ENCODE results near the gene IKBIP.
"Not testable (repeated sequence)": the region's sequence is repeated elsewhere in the genome, so short reads cannot be mapped to it uniquely, and the experiment has no call there.

IKBIP gene, protein sequence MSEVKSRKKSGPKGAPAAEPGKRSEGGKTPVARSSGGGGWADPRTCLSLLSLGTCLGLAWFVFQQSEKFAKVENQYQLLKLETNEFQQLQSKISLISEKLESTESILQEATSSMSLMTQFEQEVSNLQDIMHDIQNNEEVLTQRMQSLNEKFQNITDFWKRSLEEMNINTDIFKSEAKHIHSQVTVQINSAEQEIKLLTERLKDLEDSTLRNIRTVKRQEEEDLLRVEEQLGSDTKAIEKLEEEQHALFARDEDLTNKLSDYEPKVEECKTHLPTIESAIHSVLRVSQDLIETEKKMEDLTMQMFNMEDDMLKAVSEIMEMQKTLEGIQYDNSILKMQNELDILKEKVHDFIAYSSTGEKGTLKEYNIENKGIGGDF

DNA sequence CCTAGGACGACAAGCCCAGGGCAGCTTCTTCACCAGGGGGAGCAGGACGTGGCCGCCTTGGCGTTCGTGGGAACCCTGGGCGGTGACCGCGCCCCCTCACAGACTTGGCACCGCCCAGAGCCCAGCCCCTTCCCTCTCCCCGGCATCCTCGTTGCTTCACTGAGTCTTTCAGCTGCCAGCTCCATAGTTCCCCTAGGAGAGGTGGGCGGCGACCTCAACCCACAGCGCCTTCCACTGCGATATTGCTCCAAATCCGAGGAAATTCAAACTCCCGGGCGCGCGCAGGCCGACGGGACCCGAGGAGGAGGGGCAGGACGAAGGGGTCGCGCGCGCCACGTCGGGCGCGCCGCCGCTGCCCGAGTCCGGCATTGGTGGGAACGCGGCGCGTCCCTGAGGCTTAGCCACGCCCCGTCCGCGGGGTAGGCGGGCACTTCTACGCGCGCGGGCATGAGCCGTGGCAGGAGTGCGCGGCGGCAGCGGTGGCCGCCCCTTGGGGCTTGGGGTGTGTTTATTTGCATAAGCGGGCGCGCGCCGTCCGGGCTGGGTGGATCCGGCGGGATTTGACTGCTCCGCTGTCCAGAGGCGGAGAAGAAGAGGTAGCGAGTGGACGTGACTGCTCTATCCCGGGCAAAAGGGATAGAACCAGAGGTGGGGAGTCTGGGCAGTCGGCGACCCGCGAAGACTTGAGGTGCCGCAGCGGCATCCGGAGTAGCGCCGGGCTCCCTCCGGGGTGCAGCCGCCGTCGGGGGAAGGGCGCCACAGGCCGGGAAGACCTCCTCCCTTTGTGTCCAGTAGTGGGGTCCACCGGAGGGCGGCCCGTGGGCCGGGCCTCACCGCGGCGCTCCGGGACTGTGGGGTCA lies at the start of gene IKBIP, which contains the start of gene APAF1:
TSS of gene IKBIP (minus strand) at position 77 of the 860 bp plus-strand sequence. CDS start 87 bp downstream, outside the sequence.
TSS of gene APAF1 (plus strand) at position 579 of the 860 bp plus-strand sequence. CDS start 3,070 bp downstream, outside the sequence.
- DNase-seq (ENCODE audit: low spot score) = peak; percentile 93

DNA sequence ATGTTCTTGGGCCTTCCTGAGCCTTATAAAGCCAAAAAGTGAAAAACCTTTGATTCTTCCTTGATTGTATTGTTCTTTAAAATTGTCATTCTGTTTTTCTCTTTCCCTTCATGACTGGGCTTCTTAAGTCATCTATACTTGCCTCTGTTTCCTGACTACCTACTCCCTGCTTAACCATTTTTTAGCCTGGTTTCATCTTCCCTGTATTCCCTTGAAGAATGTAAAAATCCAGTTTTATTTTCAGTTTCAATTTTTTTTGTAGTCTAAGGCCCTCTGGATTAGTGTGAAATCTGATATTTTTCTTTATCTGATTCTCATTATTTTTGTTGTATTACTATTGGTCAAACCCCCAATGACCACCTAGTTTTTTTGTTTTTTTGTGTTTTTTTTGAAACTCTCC lies 46.8 kb upstream of the IKBIP start:
- DNase-seq (ENCODE audit: low spot score) = no peak

DNA sequence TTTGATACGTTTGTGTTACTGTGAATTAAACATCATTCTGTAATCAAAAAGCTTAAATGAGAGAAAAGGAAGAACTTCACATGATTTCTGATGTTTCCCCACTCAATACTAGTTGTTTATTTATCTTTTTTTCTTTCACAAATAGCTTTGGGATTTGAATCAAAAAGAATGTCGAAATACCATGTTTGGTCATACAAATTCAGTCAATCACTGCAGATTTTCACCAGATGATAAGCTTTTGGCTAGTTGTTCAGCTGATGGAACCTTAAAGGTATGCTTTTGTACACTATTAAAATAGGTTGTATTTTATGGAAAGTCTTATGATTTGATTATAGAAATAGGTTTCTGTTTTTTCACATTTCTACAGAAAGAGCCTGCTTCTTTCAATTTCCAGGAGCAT lies 42.0 kb upstream of the IKBIP start:
- no peak for DNase-seq (ENCODE audit: low spot score)

DNA sequence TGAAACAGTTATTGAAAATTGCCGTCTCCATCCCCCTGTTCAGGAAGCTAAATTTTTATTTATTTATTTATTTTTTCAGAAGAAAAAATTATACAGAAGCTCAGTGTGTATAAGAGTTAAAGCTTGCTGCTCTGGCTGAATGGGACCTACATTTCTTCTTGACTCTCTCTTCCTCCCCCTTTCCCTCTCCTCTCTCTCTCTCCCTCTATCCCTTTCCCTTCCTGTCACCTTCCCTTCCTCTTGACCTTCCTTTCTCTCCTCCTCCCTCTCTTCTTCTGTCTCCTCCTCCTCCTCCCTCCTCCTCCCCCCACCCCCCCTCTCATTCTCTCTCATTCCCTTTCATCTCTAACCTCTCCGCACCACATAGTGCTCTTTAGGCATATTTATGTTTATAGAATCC lies 39.6 kb upstream of the IKBIP start:
- no peak for DNase-seq (ENCODE audit: low spot score)

DNA sequence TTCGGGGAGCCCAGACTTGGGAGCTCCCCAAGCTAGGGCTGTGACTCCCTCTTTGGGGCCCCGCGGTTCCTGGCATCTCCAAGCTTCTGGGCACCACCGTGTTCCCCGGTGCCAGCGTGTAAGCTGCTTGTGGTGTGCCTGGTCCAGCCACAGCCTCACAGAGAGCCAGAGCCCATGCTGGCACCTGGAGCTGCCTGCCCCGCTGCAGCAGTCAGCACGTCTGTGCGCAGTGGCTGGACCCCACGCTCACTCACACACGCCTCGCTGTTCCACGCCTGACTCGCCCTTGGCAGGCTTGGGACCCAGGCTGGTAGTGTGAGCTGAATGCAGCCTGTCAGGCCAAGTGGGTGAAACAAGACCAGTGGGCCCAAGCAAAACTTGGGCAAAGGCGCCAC lies 35.0 kb upstream of the IKBIP start:
- DNase-seq (ENCODE audit: low spot score) = no peak

DNA sequence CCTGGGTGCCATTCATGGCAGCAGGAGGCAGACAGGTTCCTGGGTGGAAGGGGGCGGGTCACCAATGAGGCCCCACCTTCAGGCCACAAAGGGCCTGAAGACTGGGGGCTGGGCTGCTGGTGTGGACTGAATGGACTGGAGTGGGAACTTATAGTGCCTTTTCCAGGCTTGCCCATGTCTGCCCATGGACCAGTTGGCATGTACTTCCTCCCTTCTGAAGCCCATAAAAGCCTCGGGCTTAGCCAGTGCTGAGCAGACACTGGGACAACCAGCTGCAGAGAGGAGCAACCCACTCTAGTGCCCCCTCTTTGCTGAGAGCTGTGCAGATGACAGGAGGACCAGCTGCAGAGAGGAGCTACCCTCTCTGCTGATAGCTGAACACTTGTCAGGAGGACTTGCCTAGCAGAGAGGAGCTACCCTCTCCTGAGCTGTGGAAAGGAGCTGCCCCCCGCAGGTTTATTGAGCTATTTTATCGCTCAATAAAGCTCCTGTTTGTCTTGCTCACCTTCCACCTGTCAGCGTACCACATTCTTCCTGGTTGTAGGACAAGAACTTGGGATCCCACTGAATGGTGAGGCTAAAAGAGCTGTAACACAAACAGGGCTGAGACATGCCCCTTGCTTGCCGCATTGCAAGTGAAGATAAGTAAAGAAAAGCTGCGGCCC lies 34.5 kb upstream of the IKBIP start:
- no peak for DNase-seq (ENCODE audit: low spot score)

DNA sequence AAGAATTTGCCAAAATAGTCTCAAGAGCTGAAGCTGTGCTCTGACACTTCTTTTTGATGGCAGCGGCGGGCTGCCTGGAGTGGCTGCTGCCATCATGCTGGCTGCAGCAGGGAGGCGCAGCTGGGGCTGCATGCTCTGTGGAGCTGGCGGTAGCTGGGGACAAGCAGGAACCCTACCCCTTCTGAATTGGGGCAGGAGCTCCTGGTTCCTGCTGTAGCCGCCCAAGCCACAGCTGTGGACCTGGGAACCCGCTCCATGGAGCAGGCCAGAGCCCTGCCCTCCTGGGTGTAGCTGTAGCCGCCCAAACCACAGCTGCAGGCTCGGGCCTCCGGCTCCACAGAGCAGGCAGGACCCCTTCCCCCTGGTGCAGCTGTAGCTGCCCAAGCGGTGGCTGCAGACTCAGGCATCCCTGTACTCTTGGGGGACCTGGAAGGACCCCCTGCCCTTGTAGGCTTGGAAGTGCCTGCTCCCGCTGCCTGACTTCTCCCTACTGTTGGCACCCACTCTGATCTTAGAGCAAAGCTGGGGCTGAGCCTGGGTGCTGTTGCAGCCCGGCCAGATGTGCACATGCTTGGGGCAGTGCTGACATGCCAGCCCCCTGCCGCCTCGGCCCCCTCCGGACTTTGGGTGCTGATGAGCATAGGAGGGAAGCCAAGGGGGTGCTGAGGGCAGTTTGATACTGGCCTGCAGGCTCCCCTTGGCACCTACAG lies 33.8 kb upstream of the IKBIP start:
- no peak for DNase-seq (ENCODE audit: low spot score)

DNA sequence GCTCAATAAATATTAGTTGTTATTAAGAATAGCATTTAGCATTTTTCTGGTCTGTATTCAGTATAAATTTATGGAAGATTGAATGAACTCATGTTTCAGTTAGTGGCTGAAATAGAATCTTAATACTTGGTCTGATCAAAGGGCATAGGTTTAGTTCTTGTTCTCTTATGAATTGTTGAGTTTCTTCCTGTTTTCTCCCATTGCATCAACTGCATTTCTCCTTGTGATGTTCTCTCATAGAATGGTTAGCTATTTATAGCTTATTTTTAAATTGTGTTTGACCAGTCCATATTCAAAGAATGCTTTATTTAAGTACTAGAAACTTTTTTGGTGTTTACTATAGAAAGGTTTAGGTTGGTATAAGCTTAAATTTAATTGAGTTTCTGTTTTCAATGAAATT lies 30.3 kb upstream of the IKBIP start:
- no peak for DNase-seq (ENCODE audit: low spot score)

DNA sequence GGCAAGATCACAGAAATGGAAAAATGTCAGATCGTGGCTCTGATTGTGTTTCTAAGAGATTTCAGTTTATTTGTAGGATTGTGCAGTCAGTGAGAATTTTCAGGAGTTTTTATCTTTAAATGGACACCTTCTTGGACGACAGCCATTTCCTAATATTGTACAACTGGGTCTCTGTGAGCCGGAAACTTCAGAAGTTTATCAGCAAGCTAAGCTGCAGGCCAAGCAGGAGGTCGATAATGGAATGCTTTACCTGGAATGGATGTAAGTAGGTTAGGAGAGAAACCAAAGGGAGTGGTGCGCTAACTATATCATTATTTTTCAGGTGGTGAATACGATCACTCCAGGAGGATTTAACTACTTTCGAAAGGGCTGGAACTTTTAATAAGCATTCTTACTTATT lies 26.9 kb upstream of the IKBIP start:
- DNase-seq (ENCODE audit: low spot score) = no peak

DNA sequence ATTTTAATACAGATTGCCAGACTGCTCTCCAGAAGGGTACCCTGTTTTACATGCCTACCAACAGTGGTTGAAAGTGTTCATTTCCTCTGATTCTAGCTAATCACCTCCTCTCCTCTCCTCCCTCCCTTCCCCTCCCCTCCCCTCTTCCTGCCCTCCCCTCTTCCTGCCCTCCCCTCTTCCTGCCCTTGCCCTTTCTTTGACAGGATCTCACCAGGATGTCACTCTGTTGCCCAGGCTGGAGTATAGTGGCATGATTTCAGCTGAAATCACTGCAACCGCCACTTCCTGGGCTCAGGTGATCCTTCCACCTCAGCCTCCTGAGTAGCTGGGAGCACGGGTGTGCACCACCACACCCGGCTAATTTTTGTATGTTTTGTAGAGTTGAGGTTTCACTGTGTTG lies 25.2 kb upstream of the IKBIP start:
- DNase-seq (ENCODE audit: low spot score) = no peak

DNA sequence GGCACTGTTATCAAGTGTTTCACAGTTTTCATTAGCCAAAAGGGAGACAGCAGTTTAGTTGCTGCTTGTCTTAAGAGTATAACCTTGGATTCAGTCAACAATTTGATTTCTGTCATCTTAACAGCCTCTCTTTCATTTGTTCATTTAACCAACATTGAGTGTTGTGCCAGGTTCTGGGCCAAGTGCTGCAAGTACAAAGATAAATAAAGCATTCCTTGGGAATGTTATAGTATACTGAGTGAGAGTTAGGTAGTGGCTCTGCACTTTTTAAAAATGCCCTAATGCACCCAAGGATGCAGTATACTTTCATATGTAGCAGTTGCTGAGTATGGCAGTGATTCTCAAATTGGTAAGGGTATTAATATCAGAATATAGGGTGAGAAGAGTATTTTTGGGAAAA lies 15.9 kb upstream of the IKBIP start:
- DNase-seq (ENCODE audit: low spot score) = no peak

DNA sequence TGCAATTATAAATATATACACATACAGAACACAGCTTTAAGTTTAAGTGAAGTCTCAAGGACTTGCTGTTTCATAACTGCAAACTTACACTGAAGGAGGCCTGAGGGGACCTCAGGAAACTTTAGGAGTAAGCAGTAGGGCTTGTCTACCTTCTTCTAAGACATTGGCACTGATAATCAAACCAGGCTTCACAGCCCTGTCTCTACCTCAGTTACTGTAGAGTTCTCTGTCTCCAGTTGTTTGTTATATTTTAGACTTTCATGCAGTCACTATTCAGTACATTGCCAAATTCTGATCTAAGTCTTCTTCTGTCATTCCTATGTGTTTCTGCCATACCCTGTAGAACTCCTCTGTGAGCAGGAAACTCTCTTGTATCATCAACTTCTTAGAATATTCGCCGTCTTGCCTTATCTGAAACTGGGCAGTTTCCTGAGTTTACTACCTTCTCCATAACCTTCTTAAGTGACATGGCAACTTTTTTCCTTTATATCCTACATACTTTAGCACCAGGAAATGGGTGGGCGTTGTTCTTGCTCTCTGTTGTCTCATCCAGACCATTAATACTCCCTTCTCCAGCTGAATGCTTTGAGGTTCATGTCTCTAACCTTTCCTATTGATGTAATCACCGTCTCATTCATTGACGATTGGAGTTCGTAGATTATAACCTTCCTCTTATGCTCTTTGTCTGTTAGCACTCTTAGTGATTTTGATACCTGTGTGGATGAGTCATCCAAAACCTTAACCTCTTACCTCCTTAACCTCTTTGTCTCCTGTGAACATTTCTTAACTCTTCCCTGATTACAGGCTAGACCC lies 11.9 kb upstream of the IKBIP start:
- no peak for DNase-seq (ENCODE audit: low spot score)

DNA sequence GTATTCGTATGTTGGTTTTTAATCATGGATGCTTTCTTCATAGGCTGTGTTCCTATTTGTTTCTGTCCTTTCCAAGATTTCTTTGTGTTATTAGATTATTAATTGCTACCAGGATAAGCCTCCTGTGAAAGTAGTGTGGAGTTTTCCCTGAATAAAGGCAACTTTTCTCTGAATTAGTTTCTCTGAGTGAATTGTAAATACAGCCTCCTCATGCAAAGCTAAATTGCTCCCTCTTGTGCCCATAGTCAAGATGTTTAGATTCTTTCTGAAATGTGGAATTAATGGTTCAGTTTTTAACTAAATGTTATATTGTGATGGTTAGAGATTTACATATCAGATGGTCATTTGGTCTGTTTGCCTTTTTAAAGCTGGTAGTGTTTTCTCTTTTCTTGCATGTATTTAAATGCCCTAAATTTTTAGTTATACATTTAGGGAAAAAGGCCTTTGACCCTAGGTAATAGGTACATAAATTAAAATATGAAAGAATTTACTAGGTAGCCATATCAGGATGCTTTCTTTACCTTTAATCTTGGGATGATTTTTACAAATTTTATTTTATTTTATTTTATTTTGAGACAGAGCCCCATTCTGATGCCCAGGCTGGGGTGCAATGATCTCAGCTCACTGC lies 9.4 kb upstream of the IKBIP start:
- DNase-seq (ENCODE audit: low spot score) = peak; percentile 40

DNA sequence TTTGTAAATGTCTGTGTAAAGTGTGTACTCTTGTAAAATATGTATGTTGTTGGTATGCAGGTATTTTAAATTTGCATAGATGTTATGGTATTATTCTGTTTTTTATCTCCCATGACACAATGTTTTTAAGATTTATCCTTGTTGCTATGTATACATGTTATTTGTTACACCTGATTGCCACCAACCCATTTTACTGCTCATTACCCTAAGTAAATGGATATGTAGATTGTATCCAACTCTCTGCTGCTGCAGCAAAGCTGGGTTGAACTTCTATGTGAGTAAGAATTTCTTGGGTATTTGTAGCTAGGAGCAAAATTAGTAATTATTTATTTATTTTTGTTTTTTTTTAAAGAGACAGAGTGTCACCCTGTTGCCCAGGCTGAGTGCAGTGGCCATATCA lies 6.7 kb upstream of the IKBIP start:
- no peak for DNase-seq (ENCODE audit: low spot score)

DNA sequence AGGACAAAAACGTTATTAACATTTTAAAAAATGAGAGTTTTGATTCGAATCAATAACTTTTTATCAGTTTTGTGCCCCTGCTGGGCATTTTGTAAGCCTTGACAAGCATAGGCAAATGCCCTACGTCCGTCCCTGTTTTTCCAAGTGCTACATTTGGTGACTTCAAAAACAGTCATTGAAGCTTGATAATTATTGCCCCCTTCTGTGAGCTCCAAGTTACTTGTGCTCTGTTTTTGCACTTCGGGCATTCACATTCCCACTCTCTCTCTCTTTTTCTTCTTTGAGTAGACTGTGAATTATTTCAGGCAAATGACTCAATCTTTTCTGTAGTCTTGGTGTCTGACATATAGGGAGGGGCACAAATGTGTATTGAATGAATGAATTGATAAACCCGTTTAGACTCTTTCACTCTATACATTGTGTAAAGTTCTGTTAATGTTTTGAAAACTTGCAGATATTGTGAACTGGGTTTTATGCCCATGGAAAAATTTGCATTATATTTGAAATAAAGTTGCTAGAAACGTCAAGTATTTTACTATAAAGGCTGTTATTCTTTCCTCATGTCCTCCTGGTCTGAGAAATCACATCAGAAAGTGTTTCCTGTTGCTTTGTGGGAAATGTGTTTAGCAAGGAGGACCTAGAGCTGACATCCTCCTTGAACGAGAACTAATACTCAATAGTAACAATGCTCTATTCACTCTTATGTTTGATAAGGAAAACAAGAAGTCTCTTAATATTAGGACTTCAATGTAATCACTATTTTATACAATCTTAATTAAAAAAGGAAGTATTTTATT lies 1.9 kb upstream of the IKBIP start:
- no peak for DNase-seq (ENCODE audit: low spot score)

DNA sequence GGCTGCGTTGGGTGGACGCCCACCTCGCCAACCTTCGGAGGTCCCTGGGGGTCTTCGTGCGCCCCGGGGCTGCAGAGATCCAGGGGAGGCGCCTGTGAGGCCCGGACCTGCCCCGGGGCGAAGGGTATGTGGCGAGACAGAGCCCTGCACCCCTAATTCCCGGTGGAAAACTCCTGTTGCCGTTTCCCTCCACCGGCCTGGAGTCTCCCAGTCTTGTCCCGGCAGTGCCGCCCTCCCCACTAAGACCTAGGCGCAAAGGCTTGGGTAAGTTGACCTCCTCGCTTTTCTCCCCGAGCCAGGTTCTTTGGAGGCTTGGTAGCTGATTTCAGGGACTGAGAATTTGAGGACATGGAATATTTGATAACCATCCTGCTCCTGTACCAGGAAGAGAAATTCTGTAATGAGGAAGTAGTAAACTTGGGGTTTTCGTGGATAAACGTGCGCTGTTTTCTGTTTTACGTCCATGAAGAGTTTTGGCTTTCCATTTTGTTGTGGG lies 1.0 kb upstream of the IKBIP start:
- DNase-seq (ENCODE audit: low spot score) = no peak

DNA sequence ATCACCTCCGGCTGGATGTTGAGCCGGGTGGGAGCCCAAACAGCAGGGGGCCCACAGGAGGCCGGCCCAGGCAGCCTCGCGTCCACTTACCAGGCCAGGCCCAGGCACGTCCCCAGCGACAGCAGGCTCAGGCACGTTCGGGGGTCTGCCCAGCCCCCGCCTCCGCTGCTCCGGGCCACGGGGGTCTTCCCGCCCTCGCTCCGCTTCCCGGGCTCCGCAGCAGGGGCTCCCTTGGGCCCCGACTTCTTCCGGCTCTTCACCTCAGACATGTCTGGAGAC lies 216 bp downstream of the IKBIP start:
- no peak for DNase-seq (ENCODE audit: low spot score)

DNA sequence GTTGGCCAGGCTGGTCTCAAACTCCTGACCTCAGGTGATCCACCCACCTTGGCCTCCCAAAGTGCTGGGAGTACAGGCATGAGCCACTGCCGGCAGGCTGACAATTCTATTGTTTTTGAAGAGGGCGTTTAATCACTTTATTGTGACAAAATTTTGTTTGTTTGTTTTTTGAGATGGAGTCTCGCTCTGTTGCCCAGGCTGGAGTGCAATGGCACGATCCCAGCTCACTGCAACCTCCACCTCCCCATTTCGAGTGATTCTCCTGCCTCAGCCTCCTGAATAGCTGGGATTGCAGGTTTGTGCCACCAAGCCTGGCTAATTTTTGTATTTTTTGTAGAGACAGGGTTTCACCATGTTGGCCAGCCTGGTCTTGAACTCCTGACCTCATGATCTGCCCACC lies 1.8 kb downstream of the IKBIP start:
- not testable (repeated sequence) for DNase-seq (ENCODE audit: low spot score)

DNA sequence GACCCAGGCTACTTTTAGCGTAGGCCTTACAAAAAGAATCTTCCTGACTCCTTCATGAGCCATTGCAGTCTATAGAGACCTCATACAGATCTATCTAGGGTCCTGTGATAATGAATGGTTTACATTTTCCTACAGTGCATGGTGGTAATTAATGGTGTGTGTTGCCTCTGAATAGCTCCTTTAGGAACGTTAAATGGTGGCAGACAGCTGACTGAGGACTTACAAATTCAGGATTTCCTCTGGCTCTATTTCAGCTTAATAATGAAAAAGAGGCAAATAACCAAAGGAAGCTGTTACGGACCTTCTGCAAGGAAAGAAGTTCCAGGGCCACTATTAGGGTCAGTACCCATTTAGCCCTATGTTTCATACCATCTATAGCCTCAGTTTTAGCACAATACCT lies 5.1 kb downstream of the IKBIP start:
- no peak for DNase-seq (ENCODE audit: low spot score)

DNA sequence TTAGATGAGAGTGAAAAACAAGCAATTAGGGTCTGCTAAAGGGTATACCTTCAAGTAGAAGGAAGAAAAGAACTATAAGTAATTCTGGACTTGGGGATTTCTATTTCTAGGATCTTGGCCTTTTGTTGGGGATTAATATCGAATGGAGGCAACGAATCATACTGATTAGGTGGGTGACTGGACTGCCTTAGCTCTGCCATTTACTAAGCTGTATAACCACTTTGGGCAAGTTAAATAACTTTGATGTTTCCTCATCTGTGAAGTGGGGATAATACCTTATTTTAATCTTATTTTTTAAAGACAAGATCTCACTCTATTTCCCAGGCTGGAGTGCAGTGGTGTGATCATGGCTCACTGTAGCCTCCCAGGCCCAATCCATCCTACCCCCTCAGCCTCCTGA lies 6.6 kb downstream of the IKBIP start:
- DNase-seq (ENCODE audit: low spot score) = no peak

All from COLO829 (cell line).